GM19035 (cell line): Measurements from ENCODE around the gene MYL5.
"Not testable (repeated sequence)": the region's sequence is repeated elsewhere in the genome, so short reads cannot be mapped to it uniquely, and the experiment has no call there.

ENCODE experiments used
- ATAC-seq: cut with Tn5 transposase; IDR thresholded peaks from one replicate; pipeline ENCODE4 v1.9.1; 2021; ENCODE audit not compliant: unreplicated experiment

MYL5 gene

DNA sequence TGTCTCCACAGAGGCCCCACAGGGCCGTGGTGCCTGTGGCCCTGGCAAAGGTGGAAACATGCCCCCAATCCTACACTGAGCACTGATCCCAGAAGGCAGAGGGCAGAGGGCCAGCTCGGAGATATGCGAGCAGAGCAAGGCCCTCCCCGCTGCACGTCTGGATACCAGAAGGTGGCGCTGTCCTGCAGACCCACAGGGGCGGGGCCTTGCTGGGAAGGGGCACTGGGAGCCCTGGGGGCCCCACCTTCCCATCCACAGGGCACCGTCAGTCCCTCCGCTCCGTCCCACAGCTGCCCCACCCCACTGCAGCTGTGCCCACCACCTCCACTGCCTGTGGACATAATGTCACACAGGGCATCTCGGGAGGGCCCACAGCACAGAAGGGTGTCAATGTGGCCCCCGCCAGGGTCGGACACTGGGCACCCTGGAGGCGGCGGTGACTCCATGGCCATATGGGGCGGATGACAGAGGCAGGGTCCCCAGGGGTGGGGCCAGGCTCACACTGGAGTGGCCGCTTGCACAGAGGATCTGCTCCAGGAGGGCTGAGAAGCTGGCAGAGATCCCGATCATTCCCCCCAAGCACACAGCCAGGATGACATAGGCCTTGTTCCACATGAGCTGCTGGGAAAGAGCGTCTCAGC lies 9.8 kb downstream of the MYL5 start:
- no peak for ATAC-seq

DNA sequence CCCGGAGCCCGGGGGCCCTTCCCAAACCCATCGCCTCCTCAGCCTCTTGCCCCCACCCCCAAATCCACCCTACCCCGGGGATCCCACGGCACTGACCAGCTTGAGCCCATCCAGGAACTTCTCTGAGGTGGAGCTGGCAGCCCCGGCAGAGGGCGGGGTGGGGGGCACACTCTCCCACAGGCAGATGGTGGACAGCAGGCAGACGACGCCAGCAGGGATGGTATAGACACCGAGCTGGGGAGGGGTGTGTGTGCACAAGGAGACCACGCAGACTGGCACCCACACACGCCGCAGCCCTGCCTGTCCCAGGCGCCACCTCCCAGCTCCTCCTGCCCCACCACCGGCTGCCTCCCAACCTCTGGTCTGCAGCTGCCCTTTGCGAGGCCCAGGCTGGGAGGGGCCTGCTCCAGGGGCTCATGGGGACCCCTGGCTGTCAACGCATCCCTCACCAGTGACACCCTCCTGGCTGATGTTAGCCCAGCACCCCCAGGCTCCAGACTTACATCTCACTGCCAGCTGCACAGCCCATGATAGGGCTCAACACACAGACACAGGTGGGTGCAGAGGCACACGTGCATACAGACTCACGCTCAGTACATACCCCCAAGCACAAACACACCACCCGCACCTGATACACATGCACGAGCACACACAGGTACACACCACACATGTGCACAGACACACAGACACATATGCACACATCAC lies 10.4 kb downstream of the MYL5 start:
- ATAC-seq: no peak

GRCh38 chr4:685679-686412 lies 11.5 kb downstream of the MYL5 start:
- no peak for ATAC-seq

- no peak for ATAC-seq
These were observed 12.2 kb downstream of the MYL5 start for GRCh38 chr4:686413-687040.

- ATAC-seq: no peak
These were observed 13.0 kb downstream of the MYL5 start for GRCh38 chr4:687048-687970.

GRCh38 chr4:687971-688853 lies 13.9 kb downstream of the MYL5 start:
- no peak for ATAC-seq

GRCh38 chr4:688854-689681 lies 14.7 kb downstream of the MYL5 start, which contains the start of gene SLC49A3:
SLC49A3 (minus strand) TSS chr4:689151; CDS start chr4:689127, 24 bp downstream.
- no peak for ATAC-seq

DNA sequence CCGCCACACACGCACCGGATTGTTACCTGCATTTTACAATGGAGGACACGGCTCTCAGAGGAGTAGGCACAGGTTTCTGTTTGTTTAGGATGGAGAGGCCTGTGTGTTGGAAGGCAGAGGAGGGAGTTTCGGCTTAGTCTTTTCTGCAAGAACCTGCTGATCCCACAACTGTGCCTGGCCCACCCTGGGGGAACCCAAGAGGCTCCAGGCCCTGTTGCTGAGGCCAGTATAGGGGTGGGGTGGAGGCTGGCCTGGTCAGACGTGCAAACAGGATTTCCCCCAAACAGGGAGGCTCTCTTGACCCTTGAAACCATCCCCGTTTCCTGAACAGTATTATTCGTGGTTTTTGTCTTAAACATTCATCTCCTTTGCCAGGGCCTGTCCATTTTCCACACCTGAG lies 15.4 kb downstream of the MYL5 start:
- ATAC-seq: no peak

DNA sequence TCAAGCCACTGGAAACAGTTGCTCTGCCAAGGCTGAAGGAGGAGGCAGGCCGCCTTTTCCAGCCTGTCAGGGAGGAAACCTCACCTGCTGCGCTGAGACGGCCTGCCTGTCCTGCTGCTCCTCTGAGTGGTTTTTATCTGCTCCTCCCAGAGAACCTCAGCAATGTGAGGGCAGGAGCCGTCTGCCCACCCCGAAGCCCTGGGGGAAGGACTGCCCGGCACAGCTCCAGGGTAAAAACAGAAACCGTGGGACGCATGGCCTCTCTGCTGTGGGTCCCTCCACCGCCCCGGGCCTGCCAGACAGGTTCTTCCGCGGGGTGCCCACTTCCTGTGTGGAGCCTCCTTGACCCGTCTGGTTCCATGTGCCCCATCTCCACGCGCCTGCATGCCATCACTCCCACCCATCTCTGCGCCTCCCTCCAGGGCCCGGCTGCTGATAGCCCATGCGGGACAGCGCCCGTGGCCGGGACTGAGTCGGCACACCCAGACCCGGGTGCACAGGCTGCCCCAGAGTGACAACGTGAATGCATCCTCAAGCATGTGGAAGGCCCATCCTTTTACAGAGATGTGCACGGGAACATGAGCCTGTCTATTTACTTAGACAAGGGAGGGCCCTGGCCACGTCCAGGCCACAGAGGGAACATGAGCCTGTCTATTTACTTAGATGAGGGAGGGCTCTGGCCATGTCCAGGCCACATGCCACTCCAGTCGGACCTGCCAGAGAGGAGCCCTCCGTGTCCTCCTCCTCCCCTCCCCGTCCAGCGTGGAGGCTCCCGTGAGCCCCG lies 18.6 kb downstream of the MYL5 start:
- ATAC-seq: no peak

DNA sequence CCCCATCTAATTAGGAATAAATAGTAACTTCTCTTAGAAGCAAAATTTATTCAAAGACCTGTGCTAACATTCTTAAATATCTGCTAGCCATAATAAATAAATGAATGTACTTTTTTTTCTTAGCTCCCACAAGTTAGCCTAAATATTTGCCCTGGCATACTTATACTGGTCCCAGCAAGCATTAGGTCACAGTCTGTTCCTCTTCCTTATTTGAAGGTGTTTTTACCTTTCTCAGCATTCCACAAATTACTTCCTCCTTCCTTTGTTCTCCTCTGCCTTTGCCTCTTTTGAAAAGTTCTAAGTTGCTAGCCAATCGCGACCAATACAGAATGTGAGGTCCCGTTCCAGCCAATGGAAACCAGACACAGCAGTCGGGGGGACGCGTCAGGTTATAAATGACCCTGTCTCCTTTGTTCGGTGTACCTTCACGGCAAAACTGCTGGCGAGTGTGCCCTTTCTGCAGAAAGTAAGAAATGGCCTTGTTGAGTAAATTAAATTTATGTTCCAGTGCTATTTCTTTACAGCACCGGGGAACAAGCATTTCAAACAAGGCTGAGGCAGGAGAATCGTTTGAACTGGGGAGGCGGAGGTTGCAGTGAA lies 20.1 kb downstream of the MYL5 start:
- ATAC-seq: not testable (repeated sequence)

- no peak for ATAC-seq
These were observed 25.7 kb downstream of the MYL5 start for GRCh38 chr4:699816-700580.

DNA sequence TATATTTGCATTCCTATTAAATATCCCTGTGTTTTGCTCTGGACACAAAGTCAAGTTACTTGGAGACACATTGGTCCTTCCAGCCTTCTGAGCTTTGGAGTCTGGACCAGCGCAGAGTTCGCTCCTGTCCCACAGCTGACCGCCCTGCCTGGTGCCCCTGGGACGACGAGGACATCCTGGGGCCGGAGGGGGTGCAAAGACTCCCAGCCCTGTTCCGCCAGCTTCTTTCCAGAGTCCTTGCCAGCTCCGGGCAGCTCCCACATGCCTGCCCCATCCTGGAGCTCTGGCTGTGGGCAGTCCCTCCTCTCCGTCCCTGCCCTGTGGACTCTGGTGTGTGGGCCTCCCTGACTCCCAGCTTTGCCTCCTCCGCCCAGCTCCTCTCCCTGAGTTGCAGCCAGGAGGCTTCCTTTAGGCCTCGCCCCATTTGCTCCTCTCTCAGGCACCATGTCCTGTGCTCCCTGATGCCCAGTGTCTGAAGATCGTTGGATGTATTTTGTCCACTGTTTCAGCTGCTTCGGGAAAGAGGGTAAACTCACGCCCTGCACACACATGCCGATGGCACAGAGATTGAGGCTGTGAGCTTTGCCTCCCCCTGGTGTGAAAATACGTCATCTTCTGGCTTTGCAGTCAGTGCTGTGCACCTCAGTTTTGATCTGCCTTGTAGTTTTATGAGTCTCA lies 26.4 kb downstream of the MYL5 start:
- no peak for ATAC-seq

DNA sequence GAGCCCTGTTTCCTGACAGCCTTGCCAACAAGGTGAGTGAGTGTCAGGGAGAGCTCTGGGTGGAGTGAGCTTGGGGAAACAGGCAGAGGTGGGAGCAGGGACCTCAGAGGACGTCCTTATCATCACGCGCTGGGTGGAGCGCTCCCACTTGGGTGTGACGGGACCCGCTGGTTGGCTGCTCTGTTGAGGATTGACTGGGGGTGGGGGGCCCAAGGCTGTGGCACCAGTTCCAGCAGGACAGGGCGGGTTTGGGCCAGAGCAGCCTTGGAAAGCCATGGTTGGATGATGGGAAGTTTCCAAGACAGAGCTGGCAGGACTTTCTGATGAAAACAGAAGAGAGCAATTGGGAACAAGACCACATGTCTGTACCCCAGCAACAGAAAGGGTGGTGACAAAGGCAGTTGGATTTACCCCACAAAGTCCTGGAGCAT lies 28.3 kb downstream of the MYL5 start:
- ATAC-seq: no peak

GRCh38 chr4:703336-704197 lies 29.2 kb downstream of the MYL5 start:
- no peak for ATAC-seq

DNA sequence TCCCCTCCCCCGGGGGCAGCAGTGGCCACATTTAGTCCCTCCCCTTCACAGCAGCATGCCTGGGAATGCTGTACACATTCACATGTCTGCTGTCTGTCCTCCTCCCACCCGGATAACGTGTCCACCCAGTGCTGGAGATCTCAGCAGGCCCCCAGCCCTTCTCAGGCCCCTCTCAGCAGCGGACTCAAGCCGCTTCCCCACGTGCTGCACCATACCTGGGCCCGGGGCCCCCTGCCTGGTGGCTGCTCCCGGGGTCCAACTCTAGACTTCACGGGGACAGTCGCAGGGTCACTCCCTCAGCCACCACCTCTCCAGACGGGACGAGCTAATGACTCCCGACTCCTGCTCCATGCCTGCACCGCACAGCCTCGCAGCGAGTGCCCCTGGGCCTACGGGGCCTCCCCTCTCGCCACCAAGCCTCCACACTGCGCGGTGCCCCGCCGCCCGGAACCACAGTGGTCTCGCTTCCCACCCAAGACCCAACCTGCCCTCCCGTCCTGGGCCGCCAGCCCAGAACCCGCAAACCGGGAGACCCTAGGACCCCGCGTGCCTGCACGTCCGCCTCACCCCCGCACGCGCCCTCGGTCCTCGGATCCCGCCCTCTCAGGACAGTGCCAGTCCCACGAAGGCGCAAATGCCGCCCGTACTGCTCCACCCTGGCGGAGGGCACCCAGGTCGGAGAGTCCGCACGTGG lies 30.0 kb downstream of the MYL5 start:
- ATAC-seq: no peak
